ENCODE measurements around the gene GVQW3.

The GVQW3 gene

DNA sequence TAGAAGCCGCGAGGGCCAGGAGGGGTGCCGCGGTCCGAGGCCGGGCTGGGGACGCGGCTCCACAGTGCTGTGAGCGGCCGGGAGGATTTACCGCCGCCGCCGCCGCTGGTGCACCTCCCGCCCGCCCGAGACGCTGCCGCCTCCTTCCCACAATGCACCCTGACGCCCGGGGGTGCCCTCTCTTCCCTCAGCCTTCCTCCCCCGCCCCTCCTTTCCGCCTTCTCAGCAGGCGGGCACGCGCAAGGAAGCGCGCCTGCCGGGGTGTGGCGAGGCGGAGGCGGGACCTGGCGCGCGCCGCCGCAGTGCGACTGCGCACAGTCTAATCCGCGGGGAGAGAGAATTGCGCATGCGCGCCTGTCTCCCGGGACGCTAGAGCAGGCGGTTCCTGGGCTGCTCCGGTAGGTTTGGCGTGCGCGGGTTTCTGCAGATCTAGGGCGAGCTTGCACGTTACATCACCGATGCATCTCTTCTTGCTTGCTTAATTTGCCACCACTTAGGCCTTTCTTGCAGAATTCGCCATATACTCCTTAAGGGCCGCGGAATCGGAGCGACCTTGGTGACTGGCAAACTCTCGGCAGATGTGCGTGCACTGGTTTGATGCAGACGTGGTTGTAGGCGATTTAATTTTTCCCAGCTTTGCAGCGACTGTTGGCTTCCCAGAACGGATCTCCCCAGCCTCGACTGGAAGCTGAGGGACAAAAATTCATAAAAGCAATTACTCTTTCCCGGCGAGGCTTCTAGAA is at the start of gene GVQW3, which contains the start of gene THAP12:
Gene GVQW3 (plus strand): TSS at position 347 of the 743 bp plus-strand sequence. CDS start 506 bp downstream, outside the sequence.
Gene THAP12 (minus strand): TSS at position 156 of the 743 bp plus-strand sequence. CDS start 296 bp downstream, outside the sequence.
- peak; percentile 89 to 97 (median 93) for DNase-seq (ENCODE audit: low read depth in 3 of 3)

DNA sequence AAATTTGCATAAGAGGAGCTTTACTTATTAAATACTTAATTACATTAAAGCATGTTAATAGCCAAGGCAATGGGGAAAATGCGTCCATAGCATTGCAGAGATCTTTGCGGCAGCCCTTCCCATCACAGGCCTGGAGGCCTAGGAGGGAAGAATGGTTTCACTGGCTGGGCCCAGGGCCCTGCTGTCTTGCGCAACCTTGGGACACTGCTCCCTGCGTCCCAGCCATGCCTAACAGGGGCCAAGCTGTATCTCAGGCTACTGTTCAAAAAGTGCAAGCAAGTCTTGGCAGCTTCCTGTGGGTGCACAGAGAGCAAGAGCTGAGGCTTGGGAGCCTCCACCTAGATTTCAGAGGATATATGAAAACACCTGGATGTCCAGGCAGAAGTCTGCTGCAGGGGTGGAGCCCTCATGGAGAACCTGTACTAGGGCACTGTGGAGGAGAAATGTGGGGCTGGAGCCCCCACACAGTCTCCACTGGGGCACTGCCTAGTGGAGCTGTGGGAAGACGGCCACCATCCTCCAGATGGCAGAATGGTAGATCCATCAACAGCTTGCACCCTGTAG is 46.2 kb upstream of the GVQW3 start:
- no peak for DNase-seq (ENCODE audit: low read depth in 3 of 3)

DNA sequence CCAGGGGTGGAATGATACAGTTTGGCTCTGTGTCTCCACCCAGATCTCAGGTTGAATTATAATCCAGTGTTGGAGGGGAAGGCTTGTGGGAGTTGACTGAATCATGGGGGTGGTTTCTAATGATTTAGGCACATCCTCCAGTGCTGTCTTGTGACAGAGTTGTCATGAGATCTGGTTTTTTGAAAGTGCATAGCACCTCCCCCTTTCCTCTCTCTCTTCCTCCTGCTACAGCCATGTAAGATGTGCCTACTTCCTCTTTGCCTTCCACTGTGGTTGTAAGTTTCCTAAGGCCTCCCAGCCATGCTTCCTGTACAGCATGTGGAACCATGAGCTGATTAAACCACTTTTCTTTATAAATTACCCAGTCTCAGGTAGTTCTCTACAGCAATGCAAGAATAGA is 45.3 kb upstream of the GVQW3 start:
- no peak for DNase-seq (ENCODE audit: low read depth in 3 of 3)

DNA sequence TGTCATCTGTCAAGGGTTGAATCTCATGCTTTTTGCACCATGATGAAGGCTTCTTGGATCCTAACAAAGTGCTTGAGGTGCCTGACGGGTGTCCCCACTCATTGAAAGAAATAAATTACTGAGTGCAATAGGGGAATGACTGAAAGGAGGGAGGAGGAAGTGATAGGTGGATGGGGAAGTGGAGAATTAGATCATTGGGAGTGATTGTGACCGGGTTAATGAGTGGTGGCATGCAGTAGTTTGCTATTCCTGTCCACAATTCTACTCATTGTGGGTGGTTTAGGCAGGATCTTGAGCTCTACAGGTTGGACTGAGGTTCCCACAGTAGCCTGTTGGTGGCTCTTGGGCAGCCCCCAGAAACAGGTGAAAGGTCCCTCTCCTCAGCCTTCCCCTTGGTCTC is 44.5 kb upstream of the GVQW3 start:
- no peak for DNase-seq (ENCODE audit: low read depth in 3 of 3)

DNA sequence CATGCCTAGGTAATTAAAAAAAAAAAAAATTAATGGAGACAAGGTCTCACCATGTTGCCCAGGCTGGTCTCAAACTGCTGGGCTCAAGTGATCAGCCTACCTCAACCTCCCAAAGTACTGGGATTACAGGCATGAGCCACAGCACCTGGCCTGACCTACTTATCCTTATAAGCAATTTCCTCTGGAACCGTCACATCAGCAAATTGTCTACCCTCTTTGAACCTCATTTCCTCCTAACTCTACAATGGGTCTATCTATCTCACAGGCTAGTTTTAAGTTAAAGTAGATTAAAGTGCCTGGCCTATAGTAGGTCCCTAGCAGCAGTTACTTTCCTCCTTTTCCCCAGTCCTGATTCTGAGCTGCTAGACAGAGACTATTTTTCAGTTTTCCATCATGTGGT is 43.7 kb upstream of the GVQW3 start:
- DNase-seq (ENCODE audit: low read depth in 3 of 3): no peak

DNA sequence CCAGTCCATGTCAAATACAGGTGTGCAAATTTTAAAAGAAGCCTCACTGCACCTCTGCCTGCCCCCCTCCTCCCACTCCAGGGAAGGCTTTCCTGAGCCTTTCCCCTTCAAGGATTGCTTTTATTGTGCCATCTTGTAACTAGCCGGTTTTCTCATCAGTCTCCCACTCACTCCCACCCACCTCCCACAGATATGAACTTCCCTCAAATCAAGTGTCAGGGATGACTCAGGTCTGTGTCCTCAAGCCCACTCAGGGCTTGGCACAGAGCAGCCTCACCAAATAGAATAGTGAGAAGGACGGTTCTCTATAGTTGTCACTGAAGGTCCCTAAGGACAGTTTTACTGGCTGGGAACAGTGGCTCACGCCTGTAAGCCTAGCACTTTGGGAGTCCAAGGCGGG is 43.2 kb upstream of the GVQW3 start:
- DNase-seq (ENCODE audit: low read depth in 3 of 3): no peak

DNA sequence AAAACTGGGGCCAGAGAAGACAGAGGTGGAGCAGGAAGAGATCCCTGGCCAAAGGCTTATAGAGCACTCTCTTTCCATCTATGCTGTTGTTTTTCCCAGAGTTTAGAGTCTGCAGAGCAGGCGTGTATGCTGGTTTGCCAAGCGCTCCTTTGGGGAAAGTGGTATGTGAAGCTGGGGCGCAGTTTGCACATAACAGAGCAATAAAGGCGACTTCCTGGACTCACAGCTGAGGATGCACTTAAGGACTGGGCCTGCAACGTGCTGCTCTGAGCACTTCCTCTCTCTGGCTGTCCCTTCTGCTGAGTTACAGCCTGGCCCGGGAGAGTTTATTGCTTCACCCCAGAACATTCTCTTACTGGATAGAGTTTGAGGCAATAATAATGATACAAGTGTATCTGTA is 41.9 kb upstream of the GVQW3 start:
- DNase-seq (ENCODE audit: low read depth in 3 of 3): no peak

DNA sequence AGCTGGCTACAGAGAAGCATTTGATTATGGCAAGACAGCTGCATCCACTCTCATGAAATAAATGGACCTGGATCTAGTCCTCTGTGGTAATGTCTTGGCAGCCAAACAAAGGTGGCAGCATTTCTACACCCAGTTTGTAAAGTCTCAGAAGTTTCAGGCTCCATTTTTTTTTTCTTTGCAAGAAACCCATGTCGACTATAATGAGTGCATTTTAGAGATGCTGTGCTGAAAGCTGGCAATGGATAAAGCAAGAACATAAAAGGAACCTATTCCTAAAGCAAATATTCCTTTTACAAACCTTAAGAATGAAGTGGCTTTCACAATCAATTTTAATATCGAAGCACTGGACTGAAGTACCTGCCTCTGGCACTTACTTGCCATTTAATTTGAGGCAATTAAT is 33.7 kb upstream of the GVQW3 start:
- no peak for DNase-seq (ENCODE audit: low read depth in 3 of 3)

DNA sequence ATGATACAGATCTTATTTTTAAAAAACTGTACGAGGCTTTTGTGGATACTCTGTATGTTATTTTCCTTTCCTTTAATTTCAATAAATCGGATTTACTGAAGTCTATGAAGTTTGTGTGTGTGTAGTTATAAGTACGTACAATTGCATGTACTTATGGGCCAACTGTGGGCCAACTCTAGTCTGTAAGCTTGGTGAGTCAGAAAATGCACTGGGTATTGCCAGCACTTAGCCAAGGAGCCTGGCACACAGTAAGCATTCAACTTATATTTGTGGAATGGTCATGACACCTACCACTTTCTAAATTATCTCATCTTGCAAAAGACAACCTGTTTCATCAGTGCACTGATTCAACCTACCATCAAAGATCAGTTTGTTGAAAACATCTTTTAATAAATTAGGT is 32.8 kb upstream of the GVQW3 start:
- no peak for DNase-seq (ENCODE audit: low read depth in 3 of 3)

DNA sequence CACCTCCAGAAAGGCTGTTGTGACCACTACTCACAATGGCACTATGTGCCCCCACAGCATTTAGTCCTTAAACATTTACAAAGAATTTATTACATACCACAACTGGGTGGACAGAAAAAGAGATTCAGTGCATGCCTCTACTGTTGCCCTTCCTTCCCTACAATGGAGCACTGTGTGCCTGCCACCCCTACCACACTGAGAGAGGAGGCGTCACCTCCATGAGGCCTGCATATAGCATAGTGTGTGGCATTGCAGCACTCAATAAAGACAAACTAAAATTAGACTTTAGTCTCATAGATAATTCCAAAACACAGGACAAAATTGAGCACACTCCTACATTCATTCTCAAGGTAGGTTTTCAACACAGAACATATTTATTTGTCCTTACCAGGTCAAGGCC is 26.0 kb upstream of the GVQW3 start:
- DNase-seq (ENCODE audit: low read depth in 3 of 3): no peak

DNA sequence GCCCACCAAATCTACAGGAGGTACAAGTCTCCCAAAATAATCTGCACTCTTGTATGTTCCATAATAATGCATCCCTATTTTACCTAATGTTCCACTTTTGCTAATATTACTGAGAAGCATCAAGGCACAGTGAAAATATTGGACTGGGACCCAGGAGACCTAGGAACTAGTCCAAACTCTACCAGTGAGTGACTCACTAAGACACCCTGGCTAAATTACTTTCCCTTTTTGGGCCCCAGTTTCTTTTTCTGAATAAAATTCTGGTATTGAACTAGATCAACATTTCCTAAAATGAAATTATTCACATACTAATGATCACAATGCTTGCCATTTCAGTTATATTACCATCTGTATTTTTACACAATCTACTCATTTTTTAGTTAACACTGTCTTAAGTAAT is 19.7 kb upstream of the GVQW3 start:
- no peak for DNase-seq (ENCODE audit: low read depth in 3 of 3)

DNA sequence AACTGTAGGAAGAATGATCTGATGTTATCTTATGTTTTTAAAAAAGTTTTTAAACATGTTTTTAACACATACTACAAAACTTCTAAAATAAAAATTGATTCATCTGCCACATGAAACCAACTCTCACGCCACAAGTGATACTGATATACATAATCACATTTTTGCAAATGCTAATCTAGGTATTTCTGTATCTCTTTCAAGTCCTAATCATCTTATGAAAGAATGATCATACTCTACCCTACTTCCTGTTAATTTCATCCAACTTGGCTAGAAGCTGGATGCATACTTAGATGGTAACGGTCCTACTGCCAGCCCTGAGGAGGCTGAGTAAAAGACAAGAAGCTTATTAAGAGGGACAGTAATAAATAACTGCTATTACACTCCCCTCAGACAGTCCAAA is 19.3 kb upstream of the GVQW3 start:
- DNase-seq (ENCODE audit: low read depth in 3 of 3): no peak

DNA sequence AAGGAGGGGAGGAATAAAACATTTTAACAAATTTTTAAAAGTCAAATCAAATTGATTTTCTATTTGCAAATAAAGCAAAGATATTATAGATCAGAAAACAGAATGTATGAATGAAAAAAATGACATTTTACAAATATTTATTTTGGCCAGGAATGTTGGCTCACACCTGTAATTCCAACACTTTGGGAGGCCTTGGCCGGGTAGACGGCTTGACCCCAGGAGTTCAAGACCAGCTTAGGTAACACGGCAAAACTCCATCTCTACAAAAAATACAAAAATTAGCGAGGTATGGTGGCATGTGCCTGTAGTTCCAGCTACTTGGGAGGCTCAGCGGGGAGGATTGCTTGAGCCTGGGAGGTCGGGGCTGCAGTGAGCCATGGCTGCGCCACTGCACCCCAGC is 18.4 kb upstream of the GVQW3 start:
- no peak for DNase-seq (ENCODE audit: low read depth in 3 of 3)

DNA sequence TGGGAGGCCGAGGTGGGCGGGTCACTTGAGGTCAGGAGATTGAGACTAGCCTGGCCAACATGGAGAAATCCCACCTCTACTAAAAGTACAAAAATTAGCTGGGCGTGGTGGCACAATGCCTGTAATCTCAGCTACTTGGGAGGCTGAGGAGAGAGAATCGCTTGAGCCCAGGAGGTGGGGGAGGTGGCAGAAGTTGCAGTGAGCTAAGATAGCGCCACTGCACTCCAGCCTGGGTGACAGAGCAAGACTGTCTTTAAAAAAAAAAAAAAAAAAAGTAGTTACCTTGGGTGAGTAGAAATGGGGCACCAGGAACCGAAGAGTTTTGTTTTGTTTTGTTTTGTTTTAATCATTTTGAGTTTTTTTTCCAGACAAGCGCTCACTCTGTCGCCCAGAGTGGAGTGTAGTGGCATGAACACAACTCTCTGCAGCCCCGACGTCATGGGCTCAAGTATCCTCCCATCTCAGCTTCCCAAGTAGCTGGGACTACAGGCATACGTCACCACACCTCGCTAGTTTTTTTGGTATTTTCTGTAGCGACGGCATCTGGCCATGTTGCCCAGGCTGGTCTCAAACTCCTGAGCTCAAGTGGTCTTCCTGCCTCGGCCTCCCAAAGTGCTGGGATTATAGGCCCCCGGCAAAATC is 16.0 kb upstream of the GVQW3 start:
- no peak for DNase-seq (ENCODE audit: low read depth in 3 of 3)

DNA sequence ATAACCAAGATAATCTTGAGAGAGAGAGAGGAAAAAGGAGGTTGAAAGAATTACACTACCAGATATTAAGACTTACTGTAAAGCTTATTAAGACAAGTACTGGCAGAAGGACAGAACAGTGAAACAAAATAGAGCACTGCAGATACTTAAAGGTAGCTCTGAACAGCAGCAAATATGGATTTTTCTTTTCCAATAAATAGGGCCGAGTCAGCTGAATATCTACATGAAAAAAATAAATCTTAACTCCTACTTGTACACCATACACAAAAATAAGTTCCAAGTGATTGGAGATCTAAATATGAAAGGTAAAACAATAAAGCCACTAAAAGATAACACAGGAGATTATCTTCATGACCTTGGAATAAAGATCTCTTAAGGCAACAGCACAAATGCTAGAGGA is 12.6 kb upstream of the GVQW3 start:
- no peak for DNase-seq (ENCODE audit: low read depth in 3 of 3)

DNA sequence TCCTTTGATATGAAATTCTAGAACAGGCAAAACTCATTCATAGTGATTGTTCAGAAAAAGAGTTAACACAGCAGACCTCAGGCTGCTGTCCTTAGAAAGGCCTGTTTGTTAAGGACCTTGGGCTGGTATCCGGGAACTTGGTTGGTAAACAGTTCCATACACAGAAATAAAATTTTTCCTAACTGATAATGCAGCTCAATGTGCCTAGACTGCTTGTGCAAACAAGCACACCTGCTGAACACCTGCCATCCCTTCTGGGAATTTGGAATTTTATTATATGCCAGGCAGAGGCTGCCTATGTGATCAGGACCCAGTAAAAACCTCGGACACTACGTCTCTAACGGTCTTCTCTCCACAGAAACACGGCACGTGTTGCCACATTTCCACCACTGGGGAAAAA is 11.7 kb upstream of the GVQW3 start:
- DNase-seq (ENCODE audit: low read depth in 3 of 3): no peak

DNA sequence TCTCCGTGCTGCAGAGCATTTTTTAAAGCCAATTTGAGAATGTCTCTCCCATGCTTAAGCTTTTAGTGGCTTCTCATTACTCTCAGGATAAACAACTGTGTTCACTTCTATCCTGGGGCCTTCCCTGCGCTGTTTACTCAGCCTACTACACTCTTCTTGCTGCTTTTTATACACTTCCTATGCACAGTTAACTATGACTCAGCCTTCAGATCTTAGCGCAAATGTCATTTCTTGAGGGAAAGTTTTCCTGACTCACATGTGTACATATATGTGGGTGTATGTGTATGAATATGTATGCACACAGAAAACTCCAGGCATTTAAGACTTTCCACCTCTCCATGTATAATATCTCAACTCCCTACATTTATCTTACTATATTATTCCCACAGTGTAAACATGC is 10.0 kb upstream of the GVQW3 start:
- DNase-seq (ENCODE audit: low read depth in 3 of 3): peak in 1 of 3 experiments; percentile 6

DNA sequence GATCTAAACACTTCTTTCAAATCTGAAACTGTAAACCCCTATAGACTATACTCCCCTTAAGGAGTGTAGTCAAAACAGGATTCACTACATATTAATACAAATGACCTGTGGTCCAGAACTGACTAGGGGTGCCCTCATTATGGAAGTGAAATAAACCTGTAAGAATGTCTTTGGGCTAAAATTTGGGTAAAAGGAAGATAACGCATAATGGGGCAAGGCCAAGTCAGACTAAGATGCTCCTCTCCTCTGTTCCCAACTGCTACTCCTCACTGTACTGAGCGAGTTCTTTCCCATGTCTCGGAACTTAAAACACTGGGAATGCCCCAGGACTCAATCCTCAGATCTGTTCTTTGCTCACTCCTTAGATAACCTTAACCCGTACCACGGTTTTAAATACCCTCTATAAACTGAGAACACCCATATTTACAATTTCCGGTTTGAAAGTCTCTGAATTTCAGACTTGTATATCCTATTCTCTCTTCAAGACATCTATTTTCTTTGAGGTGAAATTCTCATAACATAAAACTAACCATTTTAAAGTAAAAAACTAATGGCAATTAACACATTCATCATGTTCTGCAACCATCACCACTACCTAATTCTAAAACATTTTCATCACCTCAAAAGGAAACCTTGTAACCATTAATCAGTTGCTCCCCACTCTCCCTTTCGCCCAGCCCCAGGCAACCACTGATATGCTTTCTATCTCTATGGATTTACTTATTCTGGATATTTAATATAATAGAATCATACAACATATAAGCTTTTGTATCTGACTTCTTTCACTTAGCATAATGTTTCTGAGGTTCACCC is 4.2 kb upstream of the GVQW3 start:
- DNase-seq (ENCODE audit: low read depth in 3 of 3): no peak

DNA sequence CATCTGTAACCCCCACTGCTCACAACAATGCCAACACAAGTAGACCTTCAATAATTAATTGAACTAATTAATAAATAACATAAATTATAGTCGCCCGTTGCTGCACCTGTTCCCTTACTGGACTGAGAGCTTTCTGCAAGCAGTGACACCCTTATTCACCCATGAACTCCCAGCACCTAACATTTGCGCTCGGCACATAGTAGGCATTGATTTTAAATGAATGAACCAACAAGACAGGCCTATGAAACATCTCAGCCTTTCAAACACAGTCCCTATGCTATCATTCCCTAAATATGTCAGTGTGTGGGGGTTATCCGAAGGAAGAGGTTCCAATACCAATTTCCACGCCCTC is 1.3 kb upstream of the GVQW3 start:
- no peak for DNase-seq (ENCODE audit: low read depth in 3 of 3)

DNA sequence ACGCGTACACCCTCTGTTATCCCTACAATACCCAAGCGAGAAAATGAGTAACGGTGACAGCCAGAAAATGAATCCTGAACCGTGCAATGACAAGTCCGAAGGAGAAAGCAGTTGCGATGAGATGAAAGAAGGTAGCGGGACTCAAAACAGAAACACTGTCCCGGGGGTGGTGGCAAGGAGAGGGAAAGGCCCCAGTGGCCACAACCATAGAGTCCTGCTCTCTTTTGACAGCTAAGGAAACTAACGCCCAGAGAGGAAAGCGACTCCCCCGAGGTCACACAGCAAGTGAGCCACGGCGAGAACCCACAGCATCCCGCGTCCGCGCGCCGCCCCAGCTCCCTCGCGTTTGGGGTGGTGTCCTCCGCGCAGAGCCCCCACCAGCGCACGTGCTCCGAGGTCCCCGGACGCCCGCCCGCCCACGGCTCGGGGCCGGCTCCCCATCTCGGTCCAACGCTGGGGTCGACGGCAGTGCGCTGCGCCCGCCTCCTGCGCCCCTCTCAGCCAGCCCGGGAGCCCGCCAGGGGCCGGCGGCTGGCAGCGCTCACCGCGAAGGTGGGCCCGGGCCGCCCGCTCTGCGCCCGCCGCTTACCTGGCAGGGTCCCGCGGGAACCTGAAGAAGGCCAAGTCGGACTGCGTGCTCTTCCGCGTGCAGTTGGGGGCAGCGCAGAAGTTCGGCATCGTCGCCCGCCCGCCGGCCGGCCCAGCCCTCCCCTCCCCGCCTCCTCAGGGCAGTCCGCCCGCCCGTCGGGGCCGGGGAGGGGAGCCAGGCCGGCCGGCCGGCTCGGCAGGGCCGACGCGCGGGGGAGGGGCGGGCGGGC is 755 bp upstream of the GVQW3 start:
- DNase-seq (ENCODE audit: low read depth in 3 of 3): peak; percentile 23 to 32 (median 27)

DNA sequence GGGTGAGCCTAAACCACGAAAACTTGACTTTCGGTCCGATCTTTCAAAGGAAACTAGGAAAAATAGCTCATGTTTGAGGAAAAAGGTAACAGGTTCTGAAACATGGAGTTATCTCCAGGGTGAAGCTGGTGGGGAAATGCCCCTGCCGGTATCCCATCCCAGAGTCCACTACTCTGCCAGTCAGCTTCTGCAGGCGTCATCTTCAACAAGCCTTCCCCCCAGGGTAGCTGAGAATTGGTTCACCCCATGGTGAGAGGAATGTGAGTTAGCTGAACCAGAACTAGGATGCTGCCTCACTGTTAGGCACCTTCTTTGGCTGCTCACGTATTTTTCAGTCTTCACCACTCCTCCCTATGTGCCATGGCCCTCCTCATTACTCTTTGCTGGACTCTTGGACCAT is 1.1 kb downstream of the GVQW3 start:
- no peak for DNase-seq (ENCODE audit: low read depth in 3 of 3)

DNA sequence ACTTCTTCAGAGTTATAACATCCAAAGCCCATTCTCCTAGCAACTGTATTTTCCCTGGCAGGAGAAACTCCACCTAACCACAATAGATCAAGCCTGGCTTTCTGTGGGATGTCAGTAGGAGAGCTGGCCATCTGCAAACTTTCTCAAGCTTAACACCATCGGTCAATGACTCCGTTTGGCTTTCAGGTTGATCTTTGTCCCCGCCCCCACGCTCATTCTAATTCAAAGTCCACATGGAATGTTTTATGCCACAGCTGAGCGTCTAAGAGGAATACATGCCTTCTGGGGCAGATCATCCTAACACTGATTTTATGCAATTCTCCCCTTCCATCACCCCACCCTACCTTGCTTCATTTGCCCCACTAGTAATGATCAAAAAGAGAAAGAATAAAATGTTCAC is 4.8 kb downstream of the GVQW3 start:
- DNase-seq (ENCODE audit: low read depth in 3 of 3): no peak

All from stimulated activated CD4-positive, alpha-beta T cell treated with anti-CD3 and anti-CD28 coated beads, TNF-alpha, amount 100 ng/mL, for 4 hours (primary cell).